Ishikawa (cell line): Measurements from ENCODE around the gene GPR61.

Experiments
- CEBPB ChIP-seq: IDR thresholded peaks from 2 replicates; pipeline ENCODE4 v1.6.1; 2012
- CREB1 ChIP-seq: IDR thresholded peaks from 2 replicates; pipeline ENCODE4 v1.6.1; 2012; ENCODE audit warnings: low read depth
- EGR1 ChIP-seq: IDR thresholded peaks from 2 replicates; pipeline ENCODE4 v1.6.1; 2012
- EP300 ChIP-seq: IDR thresholded peaks from 2 replicates; pipeline ENCODE4 v1.6.1; 2012; ENCODE audit warnings: borderline replicate concordance
- FOXM1 ChIP-seq: IDR thresholded peaks from 2 replicates; pipeline ENCODE4 v1.6.1; 2012; ENCODE audit warnings: low read depth, borderline replicate concordance
- NFIC ChIP-seq: IDR thresholded peaks from 2 replicates; pipeline ENCODE4 v1.6.1; 2012
- RAD21 ChIP-seq: IDR thresholded peaks from 2 replicates; pipeline ENCODE4 v1.6.1; 2012; ENCODE audit warnings: low read depth
- TAF1 ChIP-seq: IDR thresholded peaks from 2 replicates; pipeline ENCODE4 v1.6.1; 2012; ENCODE audit warnings: low read depth, mild to moderate bottlenecking
- TCF12 ChIP-seq: IDR thresholded peaks from 2 replicates; pipeline ENCODE4 v1.6.1; 2012; ENCODE audit warnings: low read depth
- TEAD4 ChIP-seq: IDR thresholded peaks from 2 replicates; pipeline ENCODE4 v1.6.1; 2012
- YY1 ChIP-seq: IDR thresholded peaks from 2 replicates; pipeline ENCODE4 v1.6.1; 2012; ENCODE audit warnings: low read depth
- ZBTB7A ChIP-seq: IDR thresholded peaks from 2 replicates; pipeline ENCODE4 v1.6.1; 2012; ENCODE audit warnings: low read depth
- TF ChIP-seq, protein P1 (sequence below): IDR thresholded peaks from 2 replicates; pipeline ENCODE4 v1.6.1; 2012
- TF ChIP-seq, protein P2 (sequence below): IDR thresholded peaks from 2 replicates; pipeline ENCODE4 v1.6.1; 2012; ENCODE audit warnings: low read depth, mild to moderate bottlenecking
- TF ChIP-seq, protein P3 (sequence below): IDR thresholded peaks from 2 replicates; pipeline ENCODE4 v1.6.1; 2012

The GPR61 gene

DNA sequence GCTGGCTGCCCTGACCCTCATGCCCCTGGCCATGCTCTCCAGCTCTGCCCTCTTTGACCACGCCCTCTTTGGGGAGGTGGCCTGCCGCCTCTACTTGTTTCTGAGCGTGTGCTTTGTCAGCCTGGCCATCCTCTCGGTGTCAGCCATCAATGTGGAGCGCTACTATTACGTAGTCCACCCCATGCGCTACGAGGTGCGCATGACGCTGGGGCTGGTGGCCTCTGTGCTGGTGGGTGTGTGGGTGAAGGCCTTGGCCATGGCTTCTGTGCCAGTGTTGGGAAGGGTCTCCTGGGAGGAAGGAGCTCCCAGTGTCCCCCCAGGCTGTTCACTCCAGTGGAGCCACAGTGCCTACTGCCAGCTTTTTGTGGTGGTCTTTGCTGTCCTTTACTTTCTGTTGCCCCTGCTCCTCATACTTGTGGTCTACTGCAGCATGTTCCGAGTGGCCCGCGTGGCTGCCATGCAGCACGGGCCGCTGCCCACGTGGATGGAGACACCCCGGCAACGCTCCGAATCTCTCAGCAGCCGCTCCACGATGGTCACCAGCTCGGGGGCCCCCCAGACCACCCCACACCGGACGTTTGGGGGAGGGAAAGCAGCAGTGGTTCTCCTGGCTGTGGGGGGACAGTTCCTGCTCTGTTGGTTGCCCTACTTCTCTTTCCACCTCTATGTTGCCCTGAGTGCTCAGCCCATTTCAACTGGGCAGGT, 3.8 kb downstream of the GPR61 start:
- TF ChIP-seq RAD21 (no peak), CEBPB (no peak), ZBTB7A (no peak), EGR1 (no peak), EP300 (no peak), CREB1 (no peak)
- TF ChIP-seq, protein P1, sequence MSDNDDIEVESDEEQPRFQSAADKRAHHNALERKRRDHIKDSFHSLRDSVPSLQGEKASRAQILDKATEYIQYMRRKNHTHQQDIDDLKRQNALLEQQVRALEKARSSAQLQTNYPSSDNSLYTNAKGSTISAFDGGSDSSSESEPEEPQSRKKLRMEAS, result no peak

DNA sequence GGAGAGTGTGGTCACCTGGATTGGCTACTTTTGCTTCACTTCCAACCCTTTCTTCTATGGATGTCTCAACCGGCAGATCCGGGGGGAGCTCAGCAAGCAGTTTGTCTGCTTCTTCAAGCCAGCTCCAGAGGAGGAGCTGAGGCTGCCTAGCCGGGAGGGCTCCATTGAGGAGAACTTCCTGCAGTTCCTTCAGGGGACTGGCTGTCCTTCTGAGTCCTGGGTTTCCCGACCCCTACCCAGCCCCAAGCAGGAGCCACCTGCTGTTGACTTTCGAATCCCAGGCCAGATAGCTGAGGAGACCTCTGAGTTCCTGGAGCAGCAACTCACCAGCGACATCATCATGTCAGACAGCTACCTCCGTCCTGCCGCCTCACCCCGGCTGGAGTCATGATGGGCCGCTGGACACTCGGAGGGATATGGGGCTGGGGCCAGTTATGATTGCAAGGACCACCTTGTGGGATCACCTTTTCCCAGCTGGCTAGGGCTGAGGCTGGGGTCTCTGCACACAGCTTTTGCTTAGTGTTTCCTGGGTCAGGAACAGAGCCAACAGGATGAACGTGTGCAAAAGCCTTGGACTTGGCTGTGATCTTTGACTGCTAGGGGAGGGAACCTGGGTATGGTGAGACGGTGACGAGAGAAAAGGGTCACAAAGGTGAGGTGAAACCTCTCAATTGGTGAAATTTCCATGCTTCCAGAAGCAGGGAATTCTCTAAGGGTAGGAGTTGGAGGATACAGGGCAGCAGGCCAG, 4.5 kb downstream of the GPR61 start:
- TF ChIP-seq YY1 (no peak), TAF1 (no peak), EGR1 (no peak), TCF12 (no peak), CEBPB (no peak), CREB1 (no peak), RAD21 (no peak), FOXM1 (no peak)
- TF ChIP-seq, protein P2, sequence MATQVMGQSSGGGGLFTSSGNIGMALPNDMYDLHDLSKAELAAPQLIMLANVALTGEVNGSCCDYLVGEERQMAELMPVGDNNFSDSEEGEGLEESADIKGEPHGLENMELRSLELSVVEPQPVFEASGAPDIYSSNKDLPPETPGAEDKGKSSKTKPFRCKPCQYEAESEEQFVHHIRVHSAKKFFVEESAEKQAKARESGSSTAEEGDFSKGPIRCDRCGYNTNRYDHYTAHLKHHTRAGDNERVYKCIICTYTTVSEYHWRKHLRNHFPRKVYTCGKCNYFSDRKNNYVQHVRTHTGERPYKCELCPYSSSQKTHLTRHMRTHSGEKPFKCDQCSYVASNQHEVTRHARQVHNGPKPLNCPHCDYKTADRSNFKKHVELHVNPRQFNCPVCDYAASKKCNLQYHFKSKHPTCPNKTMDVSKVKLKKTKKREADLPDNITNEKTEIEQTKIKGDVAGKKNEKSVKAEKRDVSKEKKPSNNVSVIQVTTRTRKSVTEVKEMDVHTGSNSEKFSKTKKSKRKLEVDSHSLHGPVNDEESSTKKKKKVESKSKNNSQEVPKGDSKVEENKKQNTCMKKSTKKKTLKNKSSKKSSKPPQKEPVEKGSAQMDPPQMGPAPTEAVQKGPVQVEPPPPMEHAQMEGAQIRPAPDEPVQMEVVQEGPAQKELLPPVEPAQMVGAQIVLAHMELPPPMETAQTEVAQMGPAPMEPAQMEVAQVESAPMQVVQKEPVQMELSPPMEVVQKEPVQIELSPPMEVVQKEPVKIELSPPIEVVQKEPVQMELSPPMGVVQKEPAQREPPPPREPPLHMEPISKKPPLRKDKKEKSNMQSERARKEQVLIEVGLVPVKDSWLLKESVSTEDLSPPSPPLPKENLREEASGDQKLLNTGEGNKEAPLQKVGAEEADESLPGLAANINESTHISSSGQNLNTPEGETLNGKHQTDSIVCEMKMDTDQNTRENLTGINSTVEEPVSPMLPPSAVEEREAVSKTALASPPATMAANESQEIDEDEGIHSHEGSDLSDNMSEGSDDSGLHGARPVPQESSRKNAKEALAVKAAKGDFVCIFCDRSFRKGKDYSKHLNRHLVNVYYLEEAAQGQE, result no peak

DNA sequence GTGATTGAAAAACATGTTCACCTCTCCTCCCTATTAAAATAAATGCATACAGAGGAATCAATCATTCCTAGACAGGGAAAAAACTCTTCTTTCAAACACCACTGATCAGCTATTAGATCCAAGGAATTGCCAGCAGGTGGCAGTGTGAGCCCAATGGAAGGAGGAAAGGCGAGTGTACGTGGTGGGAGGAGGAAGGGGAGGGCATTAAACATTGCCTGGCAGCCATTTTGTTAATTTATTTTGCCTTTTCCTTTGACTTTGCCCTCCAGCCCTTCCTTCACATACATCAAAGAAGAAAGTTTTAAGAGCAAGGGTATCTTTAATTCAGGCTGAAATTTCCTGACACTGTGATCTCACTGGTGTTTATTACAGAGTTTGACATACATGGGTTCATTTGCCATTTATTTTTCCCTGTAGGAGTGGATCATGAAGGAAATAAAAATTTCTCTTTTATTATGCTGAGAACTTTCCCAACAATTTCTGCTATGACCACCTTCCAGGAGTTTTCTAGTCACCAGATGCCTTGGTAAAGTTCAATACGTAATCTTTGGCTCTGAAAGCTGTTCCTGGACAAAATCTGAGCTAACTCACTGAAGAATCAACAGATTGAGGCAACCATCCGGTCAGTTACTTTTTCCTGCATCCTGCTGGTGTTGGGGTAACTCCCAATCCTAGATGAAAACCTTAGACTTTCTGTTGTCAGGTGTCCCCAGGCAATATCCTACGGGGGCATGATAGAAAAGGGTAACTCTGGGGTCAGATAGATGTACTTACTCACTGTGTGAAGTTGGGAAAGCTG, 6.8 kb downstream of the GPR61 start:
- TF ChIP-seq RAD21 (peak; percentile 97), YY1 (peak; percentile 90), CREB1 (no peak), TCF12 (no peak)
- TF ChIP-seq, protein P1, result no peak

DNA sequence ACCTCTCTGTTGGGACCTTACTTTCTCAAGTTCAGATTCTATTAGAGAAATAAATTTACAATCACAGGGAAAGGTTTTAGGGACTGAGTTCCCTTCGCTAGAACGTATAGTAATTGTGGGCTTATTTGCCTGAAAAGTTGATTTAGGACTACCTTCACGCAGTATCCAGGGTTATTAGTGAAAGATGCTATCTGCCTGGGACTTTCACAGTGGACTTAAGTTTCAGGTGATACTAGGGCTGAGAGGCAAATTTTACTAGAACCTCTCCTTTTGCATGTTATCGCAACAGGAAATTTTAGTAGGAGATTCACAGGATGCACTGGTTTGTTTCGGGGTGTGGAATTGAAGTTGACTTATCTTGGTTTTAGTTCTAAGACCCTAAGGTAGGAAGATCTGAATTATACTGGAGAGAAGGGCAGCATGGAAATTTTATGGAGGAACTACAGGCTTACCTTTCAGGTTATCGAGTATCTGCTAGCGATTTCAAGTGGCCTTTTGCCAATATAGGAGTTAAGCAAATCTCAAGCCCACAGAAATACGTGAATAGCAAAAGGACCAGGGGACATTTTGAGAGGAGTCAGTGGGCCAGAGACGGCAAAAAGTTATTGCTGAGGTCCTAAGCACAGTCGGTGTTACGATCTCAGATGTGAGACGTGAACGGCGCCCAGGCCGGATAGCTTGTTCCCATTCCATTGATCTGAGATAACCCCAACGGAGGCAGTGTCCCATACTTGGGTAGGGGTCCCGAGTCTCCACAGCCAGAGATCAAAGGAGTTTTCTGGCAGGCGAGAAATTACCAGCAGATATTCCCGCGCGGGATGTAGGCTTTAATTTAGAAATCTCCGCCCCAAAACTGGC, 8.0 kb downstream of the GPR61 start:
- no peak for TF ChIP-seq RAD21
- no peak for TF ChIP-seq NFIC
- TF ChIP-seq EGR1, result no peak
- no peak for TF ChIP-seq TCF12
- TF ChIP-seq ZBTB7A, result no peak
- no peak for TF ChIP-seq FOXM1
- no peak for TF ChIP-seq EP300
- TF ChIP-seq TAF1, result no peak

DNA sequence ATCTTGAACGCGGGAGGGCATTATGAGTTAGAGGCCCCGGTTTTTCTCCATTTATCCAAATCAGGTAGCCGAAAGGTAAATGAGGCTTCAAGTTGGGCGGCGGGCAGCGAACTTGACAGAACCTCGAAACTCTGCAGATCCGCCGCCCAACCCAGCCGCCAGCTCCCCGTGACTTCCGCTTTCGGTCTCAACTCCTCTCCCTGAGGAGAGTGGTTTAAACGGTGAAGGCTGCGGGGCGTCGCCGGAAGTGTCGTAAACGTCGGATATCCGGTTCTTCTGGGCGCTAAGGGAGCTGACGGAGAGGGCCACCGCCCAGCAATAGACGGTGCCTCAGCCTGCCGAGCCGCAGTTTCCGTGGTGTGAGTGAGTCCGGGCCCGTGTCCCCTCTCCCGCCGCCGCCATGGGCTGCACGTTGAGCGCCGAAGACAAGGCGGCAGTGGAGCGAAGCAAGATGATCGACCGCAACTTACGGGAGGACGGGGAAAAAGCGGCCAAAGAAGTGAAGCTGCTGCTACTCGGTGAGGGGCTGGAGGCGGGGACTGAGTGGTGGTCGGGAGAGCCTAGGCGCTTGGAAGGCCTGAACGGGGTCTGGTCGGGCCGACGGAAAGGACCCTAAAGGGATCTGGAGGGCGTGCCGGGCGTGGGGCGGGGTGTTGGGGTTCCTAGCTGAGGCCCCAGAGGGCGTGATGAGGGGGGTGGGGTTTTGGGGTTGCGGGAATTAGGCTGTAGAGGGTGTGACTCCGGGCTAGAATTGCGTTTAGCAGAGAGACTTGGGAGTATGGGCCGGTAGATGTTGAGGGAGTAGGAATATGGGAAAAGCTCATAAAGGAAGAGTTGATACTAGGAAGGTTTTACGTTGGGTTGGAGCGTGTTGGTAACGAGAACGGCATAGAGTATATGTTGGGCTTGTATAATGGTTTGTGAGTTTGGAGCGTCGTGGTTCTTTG, 8.9 kb downstream of the GPR61 start, which contains the start of gene GNAI3:
Gene GNAI3, plus strand, starts transcription at position 295 of the 947 bp plus-strand sequence. Its CDS starts 106 bp downstream, at position 401.
- TF ChIP-seq CEBPB (no peak), FOXM1 (peak; percentile 75; the same call in 1 of the 2 replicates), NFIC (0 out of 2 replicates have a peak, but pooled peaks have one; percentile 29), TEAD4 (no peak), ZBTB7A (no peak), YY1 (peak; percentile 60; the same call in 1 of the 2 replicates), EP300 (no peak), EGR1 (no peak), TCF12 (0 out of 2 replicates have a peak, but pooled peaks have one; percentile 54), TAF1 (peak; percentile 88), CREB1 (peak; percentile 73), RAD21 (no peak)
- TF ChIP-seq, protein P1, result peak; percentile 74; the same call in 1 of the 2 replicates
- TF ChIP-seq, protein P2, result no peak; the same call in 1 of the 2 replicates
- TF ChIP-seq, protein P3, sequence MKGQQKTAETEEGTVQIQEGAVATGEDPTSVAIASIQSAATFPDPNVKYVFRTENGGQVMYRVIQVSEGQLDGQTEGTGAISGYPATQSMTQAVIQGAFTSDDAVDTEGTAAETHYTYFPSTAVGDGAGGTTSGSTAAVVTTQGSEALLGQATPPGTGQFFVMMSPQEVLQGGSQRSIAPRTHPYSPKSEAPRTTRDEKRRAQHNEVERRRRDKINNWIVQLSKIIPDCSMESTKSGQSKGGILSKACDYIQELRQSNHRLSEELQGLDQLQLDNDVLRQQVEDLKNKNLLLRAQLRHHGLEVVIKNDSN, result peak; percentile 80
